ENCODE results near the gene FZD2. TPM values are rescaled to one million over a fixed set of nuclear protein-coding genes. Genes with fewer than 3 reads are reported as not detected.
"Not testable (repeated sequence)": the region's sequence is repeated elsewhere in the genome, so short reads cannot be mapped to it uniquely, and the experiment has no call there.

The FZD2 gene
- under 1 TPM in 1 of 2 donors, not detected in 1; 0.27 TPM for total RNA-seq

GRCh38 chr17:44556832-44557606, at the start of gene FZD2:
FZD2 (plus strand) TSS chr17:44557484; CDS start chr17:44557689, 205 bp downstream.
- Mint-ChIP-seq H3K36me3 (peaks cover 5 to 12% of the 10 kb centered on the region in 2 donors), H3K9me3 (no peaks in the 10 kb centered on the region), H3K27ac (no peak within 1 kb of the TSS)
- DNase-seq (ENCODE audit: low spot score in 2 of 2): peak in 1 of 2 donors; percentile 41
- peak; percentile 73 to 86 for ATAC-seq

- DNase-seq (ENCODE audit: low spot score in 2 of 2): not testable (repeated sequence)
These were observed 45.8 kb upstream of the FZD2 start for GRCh38 chr17:44511241-44512134.

GRCh38 chr17:44518032-44518431, 39.3 kb upstream of the FZD2 start:
- Mint-ChIP-seq H3K27ac (no peak overlapping the region), H3K9me3 (no peaks in the 10 kb centered on the region), H3K36me3 (no peaks in the 10 kb centered on the region)
- DNase-seq (ENCODE audit: low spot score in 2 of 2) (no peak), ATAC-seq (no peak)

More at GRCh38 chr17:44511241-44512134, 45.8 kb upstream of the FZD2 start:
- not testable (repeated sequence) for H3K27ac Mint-ChIP-seq, H3K36me3 Mint-ChIP-seq, H3K9me3 Mint-ChIP-seq
- peak in 1 of 2 donors; percentile 37 for ATAC-seq

- H3K27ac Mint-ChIP-seq: no peak overlapping the region
- peaks cover 0 to 3% of the 10 kb centered on the region in 2 donors for H3K9me3 Mint-ChIP-seq
- DNase-seq (ENCODE audit: low spot score in 2 of 2) (peak in 1 of 2 donors; percentile 78), ATAC-seq (peak; percentile 61 to 85)
- no peaks in the 10 kb centered on the region for H3K36me3 Mint-ChIP-seq
These were observed 34.2 kb upstream of the FZD2 start for GRCh38 chr17:44522883-44523671.

- no peak for DNase-seq (ENCODE audit: low spot score in 2 of 2)
- Mint-ChIP-seq H3K9me3 (peaks cover 0 to 3% of the 10 kb centered on the region in 2 donors), H3K36me3 (no peaks in the 10 kb centered on the region), H3K27ac (no peak overlapping the region)
- no peak for ATAC-seq
These were observed 33.7 kb upstream of the FZD2 start for GRCh38 chr17:44523672-44523972.

GRCh38 chr17:44527102-44527501, 30.2 kb upstream of the FZD2 start:
- Mint-ChIP-seq H3K36me3 (no peaks in the 10 kb centered on the region), H3K9me3 (peaks cover 0 to 3% of the 10 kb centered on the region in 2 donors), H3K27ac (no peak overlapping the region)
- DNase-seq (ENCODE audit: low spot score in 2 of 2) (no peak), ATAC-seq (no peak)

GRCh38 chr17:44527954-44528353, 29.3 kb upstream of the FZD2 start:
- Mint-ChIP-seq H3K9me3 (peaks cover 0 to 3% of the 10 kb centered on the region in 2 donors), H3K27ac (no peak overlapping the region), H3K36me3 (no peaks in the 10 kb centered on the region)
- ATAC-seq (no peak), DNase-seq (ENCODE audit: low spot score in 2 of 2) (no peak)

- ATAC-seq: no peak
- Mint-ChIP-seq H3K27ac (no peak overlapping the region), H3K36me3 (no peaks in the 10 kb centered on the region), H3K9me3 (peaks cover 0 to 3% of the 10 kb centered on the region in 2 donors)
- DNase-seq (ENCODE audit: low spot score in 2 of 2): no peak
These were observed 27.4 kb upstream of the FZD2 start for GRCh38 chr17:44529864-44530263.

GRCh38 chr17:44530896-44531418, 26.3 kb upstream of the FZD2 start:
- Mint-ChIP-seq H3K9me3 (peaks cover 0 to 3% of the 10 kb centered on the region in 2 donors), H3K36me3 (no peaks in the 10 kb centered on the region), H3K27ac (no peak overlapping the region)
- ATAC-seq: no peak
- no peak for DNase-seq (ENCODE audit: low spot score in 2 of 2)

- Mint-ChIP-seq H3K9me3 (no peaks in the 10 kb centered on the region), H3K36me3 (no peaks in the 10 kb centered on the region), H3K27ac (peak overlapping the region in 1 of 2 donors; percentile 61)
- DNase-seq (ENCODE audit: low spot score in 2 of 2): peak; percentile 76 to 94
- peak; percentile 94 to 96 for ATAC-seq
These were observed 23.6 kb upstream of the FZD2 start for GRCh38 chr17:44533533-44534246.

- H3K36me3 Mint-ChIP-seq: no peaks in the 10 kb centered on the region
- ATAC-seq: no peak
- no peak for DNase-seq (ENCODE audit: low spot score in 2 of 2)
- H3K9me3 Mint-ChIP-seq: no peaks in the 10 kb centered on the region
- peak overlapping the region; percentile 28 to 72 for H3K27ac Mint-ChIP-seq
These were observed 21.0 kb upstream of the FZD2 start for GRCh38 chr17:44536090-44536953.

- H3K27ac Mint-ChIP-seq; DNase-seq (ENCODE audit: low spot score in 2 of 2); H3K36me3 Mint-ChIP-seq; ATAC-seq; H3K9me3 Mint-ChIP-seq: not testable (repeated sequence)
These were observed 19.4 kb upstream of the FZD2 start for GRCh38 chr17:44537922-44538321.

GRCh38 chr17:44539673-44540072, 17.6 kb upstream of the FZD2 start:
- H3K27ac Mint-ChIP-seq: no peak overlapping the region
- no peak for DNase-seq (ENCODE audit: low spot score in 2 of 2)
- H3K9me3 Mint-ChIP-seq: no peaks in the 10 kb centered on the region
- no peaks in the 10 kb centered on the region for H3K36me3 Mint-ChIP-seq
- ATAC-seq: no peak

- H3K27ac Mint-ChIP-seq: no peak overlapping the region
- H3K36me3 Mint-ChIP-seq: no peaks in the 10 kb centered on the region
- H3K9me3 Mint-ChIP-seq: no peaks in the 10 kb centered on the region
- DNase-seq (ENCODE audit: low spot score in 2 of 2) (no peak), ATAC-seq (no peak)
These were observed 16.8 kb upstream of the FZD2 start for GRCh38 chr17:44540246-44541084.

All from activated naive CD4-positive, alpha-beta T cell treated with anti-CD3 and anti-CD28 coated beads, Interleukin-2, amount 50 U/mL, for 72 hours (primary cell).